ENCODE results near the gene IFT57. TPM values are rescaled to one million over a fixed set of nuclear protein-coding genes. Genes with fewer than 3 reads are reported as not detected.

IFT57 gene
- total and polyA plus RNA-seq, 10 of the 15 experiments (the other 5 are each of a cell fraction or from before 2014, with no cell fraction given) = 1.8 to 25.0 (median 7.5) TPM

DNA sequence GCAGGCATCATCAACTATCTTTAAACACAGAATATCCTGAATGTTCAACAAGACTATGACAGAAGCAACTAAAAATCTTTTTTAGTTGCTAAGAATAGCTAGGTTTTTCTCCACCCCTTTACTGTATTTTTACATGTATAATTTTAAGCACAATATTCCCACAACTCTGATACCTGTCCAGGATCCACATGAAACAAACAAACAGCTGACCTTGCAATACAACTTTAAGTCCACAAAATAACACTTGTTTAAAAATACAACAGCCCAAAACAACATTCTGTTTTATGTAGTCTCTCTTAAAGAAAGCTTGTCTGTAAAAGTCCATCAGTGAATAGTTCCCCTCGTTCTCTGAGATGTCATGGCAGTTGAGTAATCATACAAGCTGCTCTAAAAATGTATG lies 41.1 kb downstream of the IFT57 start (continued):
- TF ChIP-seq SP1 (IDR thresholded peaks at IDR 0.05; ENCODE audit: low read depth, low read length) = no peak
- no peak for TF ChIP-seq DPF2 (IDR thresholded peaks at IDR 0.05)
- TF ChIP-seq BRCA1 (IDR thresholded peaks at IDR 0.05; ENCODE audit: low read depth, low read length) = no peak
- no peak for TF ChIP-seq POLR2A (IDR thresholded peaks at IDR 0.05; ENCODE audit: low read depth, low read length)
- TF ChIP-seq ZSCAN29 (IDR thresholded peaks at IDR 0.05) = no peak
- TF ChIP-seq FOXM1 (IDR thresholded peaks at IDR 0.05; ENCODE audit: low read depth, low read length) = no peak
- TF ChIP-seq MEF2B (IDR thresholded peaks at IDR 0.05; ENCODE audit: partially characterized antibody, poor library complexity, severe bottlenecking) = no peak
- no peak for TF ChIP-seq SMARCA5 (IDR thresholded peaks at IDR 0.05)
- no peak for TF ChIP-seq ZBTB40 (IDR thresholded peaks at IDR 0.05; ENCODE audit: borderline replicate concordance)

DNA sequence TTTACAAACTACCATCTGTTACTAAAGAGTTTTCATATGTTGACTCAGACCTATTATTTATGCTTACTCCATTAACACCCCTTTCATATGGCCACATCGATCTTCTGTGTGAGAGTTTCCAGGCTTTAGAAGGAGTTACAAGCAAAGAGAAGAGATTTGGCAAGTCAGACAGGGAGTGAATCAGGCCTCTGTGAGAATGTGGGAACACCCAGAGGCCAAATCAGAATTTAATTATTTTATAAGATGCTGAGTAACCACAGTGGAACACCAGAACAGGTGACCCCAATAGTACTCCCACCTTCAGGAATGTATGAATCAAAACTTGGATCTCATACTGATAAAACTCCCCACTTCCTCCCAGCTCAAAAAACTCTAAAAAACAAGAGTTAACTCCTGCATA lies 42.0 kb downstream of the IFT57 start:
- BruUV-seq (replicated peaks) = no TSS peak
- FAIRE-seq = no peak
- RAD21 ChIA-PET (ENCODE audit: unreplicated experiment) = no interaction called here

More for the DNA sequence above, 42.0 kb downstream of the IFT57 start:
- Histone ChIP-seq H3K4me2 (ENCODE audit: control insufficient read depth, insufficient read depth) (no peak overlapping the region), H3K4me1 (ENCODE audit: control insufficient read depth, insufficient read depth, low read length) (no peaks in the 10 kb centered on the region), H3K9me3 (replicated peaks; ENCODE audit: control insufficient read depth, insufficient read depth, low read length) (no peaks in the 10 kb centered on the region; the same call in 2 of the 3 replicates), H3K36me3 (ENCODE audit: control insufficient read depth in 2 of 2, insufficient read depth in 2 of 2, low read length in 1 of 2) (no peaks in the 10 kb centered on the region), H3K9ac (ENCODE audit: control insufficient read depth, insufficient read depth, low read length) (no peak overlapping the region), H3K79me2 (ENCODE audit: control insufficient read depth, insufficient read depth, low read length) (no peaks in the 10 kb centered on the region), H3K4me3 (no peak overlapping the region), H2AFZ (ENCODE audit: control insufficient read depth, low read depth, low read length) (no peak overlapping the region), H3K27me3 (replicated peaks in 1 of 2; ENCODE audit: control insufficient read depth in 2 of 2, insufficient read depth in 2 of 2, low read length in 1 of 2) (no peaks in the 10 kb centered on the region), H3K27ac (ENCODE audit: control insufficient read depth, insufficient read depth) (no peak overlapping the region), H4K20me1 (ENCODE audit: control insufficient read depth, insufficient read depth) (no peaks in the 10 kb centered on the region)
- intact Hi-C loops (cut with micrococcal nuclease; ENCODE audit: unreplicated experiment) = no loop called here
- TF ChIP-seq TCF7 (IDR thresholded peaks at IDR 0.05; ENCODE audit: borderline replicate concordance) (no peak), EZH2 (IDR thresholded peaks at IDR 0.05; ENCODE audit: borderline replicate concordance, control insufficient read depth, low read depth, low read length) (no peak), HDAC6 (IDR thresholded peaks at IDR 0.05; ENCODE audit: unreplicated experiment) (no peak), MYB (IDR thresholded peaks at IDR 0.05; ENCODE audit: borderline replicate concordance, low read depth, low read length) (no peak), POLR2A (IDR thresholded peaks at IDR 0.05; ENCODE audit: low read depth, low read length) (no peak), TBL1XR1 (IDR thresholded peaks at IDR 0.05; ENCODE audit: low read depth, low read length) (no peak)
- TF ChIP-seq, protein P1, sequence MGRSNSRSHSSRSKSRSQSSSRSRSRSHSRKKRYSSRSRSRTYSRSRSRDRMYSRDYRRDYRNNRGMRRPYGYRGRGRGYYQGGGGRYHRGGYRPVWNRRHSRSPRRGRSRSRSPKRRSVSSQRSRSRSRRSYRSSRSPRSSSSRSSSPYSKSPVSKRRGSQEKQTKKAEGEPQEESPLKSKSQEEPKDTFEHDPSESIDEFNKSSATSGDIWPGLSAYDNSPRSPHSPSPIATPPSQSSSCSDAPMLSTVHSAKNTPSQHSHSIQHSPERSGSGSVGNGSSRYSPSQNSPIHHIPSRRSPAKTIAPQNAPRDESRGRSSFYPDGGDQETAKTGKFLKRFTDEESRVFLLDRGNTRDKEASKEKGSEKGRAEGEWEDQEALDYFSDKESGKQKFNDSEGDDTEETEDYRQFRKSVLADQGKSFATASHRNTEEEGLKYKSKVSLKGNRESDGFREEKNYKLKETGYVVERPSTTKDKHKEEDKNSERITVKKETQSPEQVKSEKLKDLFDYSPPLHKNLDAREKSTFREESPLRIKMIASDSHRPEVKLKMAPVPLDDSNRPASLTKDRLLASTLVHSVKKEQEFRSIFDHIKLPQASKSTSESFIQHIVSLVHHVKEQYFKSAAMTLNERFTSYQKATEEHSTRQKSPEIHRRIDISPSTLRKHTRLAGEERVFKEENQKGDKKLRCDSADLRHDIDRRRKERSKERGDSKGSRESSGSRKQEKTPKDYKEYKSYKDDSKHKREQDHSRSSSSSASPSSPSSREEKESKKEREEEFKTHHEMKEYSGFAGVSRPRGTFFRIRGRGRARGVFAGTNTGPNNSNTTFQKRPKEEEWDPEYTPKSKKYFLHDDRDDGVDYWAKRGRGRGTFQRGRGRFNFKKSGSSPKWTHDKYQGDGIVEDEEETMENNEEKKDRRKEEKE (IDR thresholded peaks at IDR 0.05) = no peak
- no peak for ATAC-seq
- POLR2A ChIA-PET = no interaction called here
- DNase-seq (ENCODE audit: low read depth, low spot score) = no peak
- in situ Hi-C loops (cut with MboI) = no loop called here
- SMC1A ChIA-PET (ENCODE audit: uncharacterized antibody, unreplicated experiment) = no interaction called here
- 100% methylated on average over 1 of the region's 1 CpG for WGBS (ENCODE audit: insufficient coverage, insufficient replicate concordance, low lambda C conversion rate, missing lambda C conversion rate)
- CTCF ChIA-PET = interaction anchor here (1.4 kb wide), 1 partner anchor 225 kb away, joined by 3 read pairs; no protein-coding TSS in a partner anchor
